GM21619 (cell line): ENCODE measurements around the gene KIF24.
"Not testable (repeated sequence)": the region's sequence is repeated elsewhere in the genome, so short reads cannot be mapped to it uniquely, and the experiment has no call there.

Experiments used
- ATAC-seq: cut with Tn5 transposase; IDR thresholded peaks from one replicate; pipeline ENCODE4 v1.9.1; 2021; ENCODE audit not compliant: unreplicated experiment

KIF24 gene

GRCh38 chr9:34363619-34364351 lies 34.7 kb upstream of the KIF24 start:
- no peak for ATAC-seq

GRCh38 chr9:34362614-34363214 lies 33.6 kb upstream of the KIF24 start:
- no peak for ATAC-seq

- ATAC-seq: not testable (repeated sequence)
These were observed 23.9 kb upstream of the KIF24 start for GRCh38 chr9:34352957-34353356.

DNA sequence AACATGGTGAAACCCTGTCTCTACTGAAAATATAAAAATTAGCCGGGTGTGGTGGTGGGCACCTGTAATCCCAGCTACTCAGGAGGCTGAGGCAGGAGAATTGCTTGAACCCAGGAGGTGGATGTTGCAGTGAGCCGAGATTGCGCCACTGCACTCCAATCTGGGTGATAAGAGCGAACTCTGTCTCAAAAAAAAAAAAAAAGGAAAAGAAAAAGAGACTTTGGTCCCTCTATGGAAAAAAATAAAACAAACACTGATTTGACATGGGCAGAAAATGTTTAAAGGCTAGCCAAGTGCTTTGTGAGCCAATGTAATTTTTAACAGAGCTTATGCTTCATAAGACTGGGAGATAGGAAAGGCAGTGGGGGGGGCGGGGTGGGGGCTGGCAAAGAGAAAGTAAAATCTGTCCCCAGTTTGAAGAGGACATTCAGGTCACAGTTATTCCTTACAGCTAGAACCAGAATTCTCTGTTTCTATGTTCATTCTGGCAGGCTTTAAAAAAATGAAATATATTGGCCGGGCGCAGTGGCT lies 23.1 kb upstream of the KIF24 start:
- ATAC-seq: not testable (repeated sequence)

DNA sequence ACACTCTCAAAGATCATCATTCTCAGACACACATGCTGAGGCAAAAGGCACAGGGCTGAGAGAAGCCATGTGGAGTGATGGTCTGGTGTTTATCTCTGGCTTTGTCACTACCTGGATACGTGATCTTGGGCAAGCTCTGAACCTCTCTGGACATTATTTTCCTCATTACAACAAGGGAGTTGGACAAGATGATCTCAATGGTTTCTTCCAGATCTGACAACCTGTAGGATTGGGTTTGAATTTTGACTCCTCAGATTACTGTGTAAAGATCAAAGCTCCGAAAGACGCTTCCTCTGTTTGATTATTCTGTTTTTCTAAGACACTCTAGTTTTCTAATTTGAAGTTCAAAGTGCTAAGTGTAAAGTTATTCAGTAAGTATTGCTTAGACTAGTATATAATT lies 20.3 kb upstream of the KIF24 start:
- no peak for ATAC-seq

DNA sequence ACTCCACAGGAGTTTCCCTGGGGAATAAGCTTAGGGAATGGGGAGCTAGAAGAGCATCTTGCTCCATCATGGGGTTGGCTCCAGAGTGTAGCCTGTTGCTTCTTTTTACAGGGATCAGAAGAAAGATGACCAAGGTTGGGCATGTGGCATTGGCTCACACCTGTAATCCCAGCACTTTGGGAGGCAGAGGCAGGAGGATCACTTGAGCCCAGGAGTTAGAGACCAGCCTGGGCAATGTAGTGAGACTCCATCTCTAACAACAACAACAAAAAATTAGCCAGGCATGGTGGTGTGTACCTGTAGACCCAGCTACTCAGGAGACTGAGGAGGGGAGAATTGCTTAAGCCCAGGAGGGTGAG lies 18.7 kb upstream of the KIF24 start:
- no peak for ATAC-seq

DNA sequence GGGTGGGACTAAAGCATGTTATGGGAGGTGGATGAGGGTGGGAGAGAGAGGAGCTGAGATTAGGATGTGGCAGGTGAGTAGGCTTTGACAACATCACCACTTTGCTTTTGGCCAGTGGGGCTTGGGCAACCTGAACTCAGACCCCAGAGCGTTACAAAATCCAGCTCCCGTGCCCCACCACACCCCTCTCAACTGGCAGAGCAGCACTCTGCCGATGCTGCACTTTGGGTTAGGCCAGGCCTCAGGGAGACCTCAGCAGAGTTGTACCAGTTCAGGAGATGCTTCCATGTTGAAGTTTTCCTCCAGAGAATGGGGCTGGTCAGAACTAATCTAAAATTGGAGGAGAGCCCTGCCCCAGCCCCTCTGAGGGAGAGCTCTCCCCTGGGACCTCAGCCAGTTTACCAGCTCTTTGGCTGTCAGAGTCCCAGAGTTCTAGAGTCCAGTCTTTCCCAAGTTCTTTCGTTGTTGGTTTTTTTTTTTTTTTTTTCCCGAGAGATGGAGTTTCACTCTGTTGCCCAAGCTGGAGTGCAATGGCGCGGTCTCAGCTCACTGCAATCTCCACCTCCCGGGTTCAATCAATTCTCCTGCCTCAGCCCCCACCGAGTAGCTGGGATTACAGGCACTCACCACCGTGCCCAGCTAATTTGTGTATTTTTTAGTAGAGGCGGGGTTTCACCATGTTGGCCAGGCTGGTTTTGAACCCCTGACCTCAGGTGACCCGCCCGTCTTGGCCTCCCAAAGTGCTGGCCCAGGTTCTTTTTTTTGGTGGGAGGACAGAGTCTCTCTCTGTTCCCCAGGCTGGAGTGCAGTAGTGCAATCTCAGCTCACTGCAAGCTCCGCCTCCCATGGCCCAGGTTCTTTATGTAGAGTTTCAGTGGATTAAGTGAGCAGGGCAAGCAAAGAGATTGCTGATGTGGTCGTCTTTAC lies 18.1 kb upstream of the KIF24 start:
- ATAC-seq: no peak

GRCh38 chr9:34343605-34344004 lies 14.5 kb upstream of the KIF24 start:
- ATAC-seq: no peak

DNA sequence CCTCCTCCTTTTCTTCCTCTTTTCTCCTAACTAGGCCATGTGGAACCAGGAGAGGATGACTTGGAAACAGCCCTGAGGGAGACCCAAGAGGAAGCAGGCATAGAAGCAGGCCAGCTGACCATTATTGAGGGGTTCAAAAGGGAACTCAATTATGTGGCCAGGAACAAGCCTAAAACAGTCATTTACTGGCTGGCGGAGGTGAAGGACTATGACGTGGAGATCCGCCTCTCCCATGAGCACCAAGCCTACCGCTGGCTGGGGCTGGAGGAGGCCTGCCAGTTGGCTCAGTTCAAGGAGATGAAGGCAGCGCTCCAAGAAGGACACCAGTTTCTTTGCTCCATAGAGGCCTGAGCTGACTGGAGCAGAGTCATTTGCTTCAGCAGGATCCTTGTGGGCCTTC lies 14.0 kb upstream of the KIF24 start:
- no peak for ATAC-seq

- no peak for ATAC-seq
These were observed 12.7 kb upstream of the KIF24 start for GRCh38 chr9:34341659-34342295.

DNA sequence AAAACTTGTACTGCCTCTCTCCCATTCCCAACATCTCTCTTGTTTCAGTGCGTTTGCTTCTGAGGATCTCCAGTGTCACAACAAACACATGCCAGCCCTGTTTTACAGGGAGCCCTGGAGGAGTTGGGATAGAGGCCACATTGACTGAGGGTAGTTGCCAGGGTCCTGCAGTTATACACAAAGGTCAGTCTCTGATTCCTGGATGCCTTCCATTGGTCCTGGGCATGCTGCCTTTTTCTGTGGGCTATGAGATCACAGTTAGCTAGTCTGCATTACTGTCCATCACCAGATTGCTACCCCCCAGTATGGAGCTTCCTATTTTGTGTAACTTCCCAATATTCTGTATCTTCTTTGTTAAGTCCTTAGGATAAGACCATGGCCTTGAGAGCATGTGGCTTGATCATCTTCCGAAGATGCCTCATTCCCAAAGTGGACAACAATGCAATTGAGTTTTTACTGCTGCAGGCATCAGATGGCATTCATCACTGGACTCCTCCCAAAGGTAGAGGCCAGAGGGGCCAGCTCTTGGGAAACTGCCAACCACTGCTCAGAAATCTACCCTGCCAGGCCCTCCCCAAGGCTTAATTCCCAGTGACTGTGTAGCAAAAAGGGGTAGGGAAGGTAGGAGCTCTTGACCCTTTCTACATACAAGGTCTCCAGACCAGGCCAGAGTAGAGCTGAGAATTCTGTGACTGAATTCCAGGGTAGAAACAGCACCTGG lies 9.8 kb upstream of the KIF24 start:
- ATAC-seq: no peak

DNA sequence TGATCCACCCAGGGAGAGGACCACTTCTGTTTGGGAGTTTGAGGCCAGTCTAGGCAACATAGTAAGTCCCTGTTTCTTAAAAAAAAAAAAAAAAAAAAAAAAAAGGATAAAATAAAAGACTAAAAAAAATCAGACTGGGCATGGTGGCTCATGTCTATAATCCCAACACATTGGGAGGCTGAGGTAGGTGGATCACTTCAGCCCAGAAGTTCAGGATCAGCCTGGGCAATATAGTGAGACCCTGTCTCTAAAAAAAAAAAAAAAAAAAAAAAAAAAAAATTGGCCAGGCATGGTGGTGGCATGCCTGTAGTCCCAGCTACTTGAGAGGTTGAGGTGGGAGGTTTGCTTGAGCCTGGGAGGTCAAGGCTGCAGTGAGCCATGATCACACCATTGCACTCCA lies 9.0 kb upstream of the KIF24 start:
- not testable (repeated sequence) for ATAC-seq

GRCh38 chr9:34337403-34337802 lies 8.3 kb upstream of the KIF24 start:
- ATAC-seq: no peak

DNA sequence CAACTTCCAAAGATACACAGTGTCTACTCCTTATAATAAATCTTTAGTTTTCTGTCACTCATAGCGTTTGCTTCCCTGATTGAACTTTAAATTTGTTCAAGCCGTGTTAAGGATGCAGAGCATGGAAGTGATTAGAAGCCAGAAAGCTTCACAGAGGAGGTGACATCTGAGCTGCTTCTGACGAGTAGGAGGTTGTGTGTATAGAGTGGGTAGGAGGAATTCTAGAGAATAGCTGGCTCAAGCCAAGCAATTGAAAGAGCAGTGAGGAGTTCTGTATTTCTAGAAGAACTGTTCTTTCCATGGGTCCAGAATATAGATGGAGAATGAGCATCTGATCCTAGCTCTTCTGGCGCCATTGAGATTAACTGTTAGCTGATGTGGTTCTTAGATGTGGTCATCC lies 6.3 kb upstream of the KIF24 start:
- ATAC-seq: no peak

GRCh38 chr9:34334916-34335315 lies 5.8 kb upstream of the KIF24 start:
- ATAC-seq: no peak

GRCh38 chr9:34334337-34334824 lies 5.3 kb upstream of the KIF24 start:
- no peak for ATAC-seq

GRCh38 chr9:34333836-34334235 lies 4.8 kb upstream of the KIF24 start:
- ATAC-seq: no peak

DNA sequence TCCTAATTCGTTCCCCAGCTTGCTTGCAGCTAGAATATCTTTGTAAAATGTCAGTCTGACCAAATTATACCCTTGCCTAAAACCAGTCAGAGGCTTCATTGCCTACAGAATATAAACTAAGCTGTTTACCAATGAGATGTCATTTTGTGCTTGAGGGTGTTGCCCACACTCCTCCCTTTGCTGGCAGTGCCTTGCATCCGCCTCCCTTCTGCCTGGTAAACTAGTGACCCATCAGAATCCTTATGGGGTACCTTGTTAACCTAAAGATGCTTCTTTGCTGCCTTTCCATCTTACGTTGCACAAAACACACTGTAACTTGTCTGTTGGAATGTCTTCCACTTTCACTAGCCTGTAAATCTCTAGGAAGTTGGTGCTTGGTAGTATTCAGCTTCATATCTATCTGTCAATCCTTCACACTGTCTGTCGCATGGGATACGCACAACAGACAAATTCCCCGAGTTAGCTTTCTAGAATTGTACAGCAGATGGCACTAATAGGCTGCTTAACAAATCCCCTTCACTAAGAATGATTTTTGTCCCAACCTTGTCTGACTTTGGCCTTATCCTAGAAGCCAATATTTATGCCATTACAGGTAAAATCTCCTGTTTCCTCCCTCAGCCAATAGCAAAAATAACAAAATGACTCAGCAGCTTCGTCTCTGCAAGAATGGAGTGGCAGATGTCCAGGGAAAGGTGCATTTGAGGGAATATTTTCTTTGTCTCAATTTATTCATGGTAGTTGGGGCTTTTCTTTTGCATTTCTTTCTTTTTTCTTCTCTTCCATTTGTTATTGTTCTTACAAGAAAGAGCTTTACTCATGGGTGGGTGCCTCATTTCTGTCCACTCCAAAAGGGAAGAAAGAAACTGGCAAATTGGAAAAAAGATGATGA lies 3.3 kb upstream of the KIF24 start:
- ATAC-seq: no peak

GRCh38 chr9:34331196-34331595 lies 2.1 kb upstream of the KIF24 start:
- ATAC-seq: no peak
